Transverse colon (tissue), 3 donors: ENCODE data around the gene CLTC.

Experiments used
- EP300 ChIP-seq: sonication (generic); formaldehyde crosslinking; IDR thresholded peaks from one replicate; pipeline ENCODE4 v1.6.1; 2017; ENCODE audit warnings: antibody characterized with exemption, low read depth
- POLR2A ChIP-seq: fragments of 450-650 bp; IDR thresholded peaks from one replicate; pipeline ENCODE4 v1.6.1; 2016; ENCODE audit warnings: antibody characterized with exemption, mild to moderate bottlenecking, moderate library complexity
- TF ChIP-seq, protein P1 (sequence below), 5 experiments: fragments of 200-600 bp in 3 of 5; fragments of 450-650 bp in 2 of 5; sonication (generic) in 3 of 5; IDR thresholded peaks; 1 replicate in 2 of 5; 2 replicates in 3 of 5; pipeline ENCODE4 v1.5.1; 2016 to 2017; ENCODE audit warnings: antibody characterized with exemption in 5 of 5, inconsistent platforms in 3 of 5, mild to moderate bottlenecking in 2 of 5, moderate library complexity in 1 of 5

DNA sequence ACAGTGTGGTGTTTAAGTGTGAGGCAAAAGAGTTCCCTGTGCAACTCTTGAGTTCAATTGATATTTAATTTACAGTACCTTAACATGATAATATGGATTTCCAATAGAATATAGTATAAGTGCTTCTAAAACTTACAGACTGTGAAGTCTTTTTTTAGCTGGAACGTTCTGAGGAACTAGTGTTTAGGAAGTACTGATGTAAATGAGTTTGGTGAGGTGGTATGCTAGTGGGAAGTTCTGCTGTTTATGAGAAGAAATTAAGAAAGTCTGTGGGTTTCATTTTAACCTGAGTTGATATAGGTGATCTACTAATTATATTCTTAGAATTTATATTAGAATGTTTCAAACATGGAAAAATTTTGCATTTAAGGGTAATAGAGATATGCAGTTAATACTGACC, 55.5 kb downstream of the CLTC start:
- TF ChIP-seq POLR2A (no peak), EP300 (no peak)
- TF ChIP-seq, protein P1, sequence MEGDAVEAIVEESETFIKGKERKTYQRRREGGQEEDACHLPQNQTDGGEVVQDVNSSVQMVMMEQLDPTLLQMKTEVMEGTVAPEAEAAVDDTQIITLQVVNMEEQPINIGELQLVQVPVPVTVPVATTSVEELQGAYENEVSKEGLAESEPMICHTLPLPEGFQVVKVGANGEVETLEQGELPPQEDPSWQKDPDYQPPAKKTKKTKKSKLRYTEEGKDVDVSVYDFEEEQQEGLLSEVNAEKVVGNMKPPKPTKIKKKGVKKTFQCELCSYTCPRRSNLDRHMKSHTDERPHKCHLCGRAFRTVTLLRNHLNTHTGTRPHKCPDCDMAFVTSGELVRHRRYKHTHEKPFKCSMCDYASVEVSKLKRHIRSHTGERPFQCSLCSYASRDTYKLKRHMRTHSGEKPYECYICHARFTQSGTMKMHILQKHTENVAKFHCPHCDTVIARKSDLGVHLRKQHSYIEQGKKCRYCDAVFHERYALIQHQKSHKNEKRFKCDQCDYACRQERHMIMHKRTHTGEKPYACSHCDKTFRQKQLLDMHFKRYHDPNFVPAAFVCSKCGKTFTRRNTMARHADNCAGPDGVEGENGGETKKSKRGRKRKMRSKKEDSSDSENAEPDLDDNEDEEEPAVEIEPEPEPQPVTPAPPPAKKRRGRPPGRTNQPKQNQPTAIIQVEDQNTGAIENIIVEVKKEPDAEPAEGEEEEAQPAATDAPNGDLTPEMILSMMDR (IDR thresholded peaks at IDR 0.05) = no peak
